GM12801 (cell line): Measurements from ENCODE around the gene DNAL4.

Source experiments
- CTCF ChIP-seq: IDR thresholded peaks from one replicate; pipeline ENCODE4 v1.5.1; 2011; ENCODE audit warnings: control low read depth; ENCODE audit not compliant: insufficient read length; ENCODE audit errors: extremely low read depth

The DNAL4 gene

GRCh38 chr22:38741576-38741975 is 52.4 kb downstream of the DNAL4 start:
- TF ChIP-seq CTCF, result no peak

- no peak for TF ChIP-seq CTCF
These were observed 52.8 kb downstream of the DNAL4 start for GRCh38 chr22:38741166-38741565.

GRCh38 chr22:38740754-38741153 is 53.2 kb downstream of the DNAL4 start:
- TF ChIP-seq CTCF, result no peak

GRCh38 chr22:38740116-38740723 is 53.7 kb downstream of the DNAL4 start:
- no peak for TF ChIP-seq CTCF

GRCh38 chr22:38739300-38740055 is 54.5 kb downstream of the DNAL4 start:
- TF ChIP-seq CTCF, result no peak

- no peak for TF ChIP-seq CTCF
These were observed 55.4 kb downstream of the DNAL4 start for GRCh38 chr22:38738475-38739070.

GRCh38 chr22:38737302-38738060 is 56.5 kb downstream of the DNAL4 start:
- TF ChIP-seq CTCF, result no peak
